ENCODE results near the gene ADISSP. TPM values are rescaled to one million over a fixed set of nuclear protein-coding genes. Genes with fewer than 3 reads are reported as not detected.
A peak's percentile ranks its signal among the peaks of the same experiment; 100 is the strongest.

The ADISSP gene
- total RNA-seq: 62.0 and 64.6 TPM in 2 replicates

DNA sequence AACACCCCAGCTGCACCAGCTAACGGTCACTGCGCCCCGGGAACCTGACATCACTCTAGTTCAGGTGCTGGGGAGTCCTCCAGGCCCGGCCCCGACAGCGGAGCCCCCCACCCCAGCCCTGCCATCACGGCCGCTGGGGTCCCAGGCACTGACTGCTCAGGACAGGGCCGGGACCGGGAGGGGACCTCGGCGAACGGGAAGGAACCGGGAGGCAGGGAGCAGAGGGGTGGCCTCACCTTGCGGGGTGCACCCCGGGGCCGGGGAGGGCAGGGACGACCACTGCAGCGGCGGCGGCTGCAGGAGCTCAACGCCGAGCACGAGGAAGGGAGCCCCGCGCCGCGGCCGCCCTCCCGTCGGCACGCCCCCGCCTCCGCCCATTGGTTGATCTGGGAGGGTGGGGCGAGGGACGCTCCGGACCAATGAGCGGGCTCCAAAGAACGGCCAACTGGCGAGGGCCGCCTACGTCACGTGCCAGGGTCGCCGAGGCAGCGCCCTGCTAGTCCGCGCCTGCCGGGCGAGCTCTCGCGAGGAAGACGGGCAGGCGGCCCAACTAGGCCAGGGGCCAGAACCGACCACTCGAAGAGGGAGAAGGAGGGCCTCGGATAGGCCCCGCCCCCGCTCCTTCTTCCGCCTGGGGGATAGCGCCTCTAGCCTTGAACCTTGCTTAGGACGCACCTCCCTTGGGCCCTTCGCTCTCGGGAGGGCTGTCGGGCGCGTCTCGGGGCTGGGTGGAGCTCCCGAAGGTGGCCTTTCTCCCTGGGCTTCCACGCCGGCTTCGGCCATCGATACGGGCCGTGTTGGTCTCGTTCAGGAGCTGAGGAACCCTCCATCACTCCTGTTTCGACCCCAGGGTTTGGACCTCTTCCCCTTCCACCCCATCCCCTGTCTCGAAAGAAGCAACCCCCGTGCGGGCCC is at the start of gene ADISSP:
Gene ADISSP (minus strand): TSS at position 327 of the 915 bp plus-strand sequence. CDS start 7,653 bp downstream, outside the sequence.
- peak within 1 kb of the TSS; percentile 90 for H3K4me3 ChIP-seq (ENCODE audit: low read depth, low read length)
- TF ChIP-seq, protein P1, sequence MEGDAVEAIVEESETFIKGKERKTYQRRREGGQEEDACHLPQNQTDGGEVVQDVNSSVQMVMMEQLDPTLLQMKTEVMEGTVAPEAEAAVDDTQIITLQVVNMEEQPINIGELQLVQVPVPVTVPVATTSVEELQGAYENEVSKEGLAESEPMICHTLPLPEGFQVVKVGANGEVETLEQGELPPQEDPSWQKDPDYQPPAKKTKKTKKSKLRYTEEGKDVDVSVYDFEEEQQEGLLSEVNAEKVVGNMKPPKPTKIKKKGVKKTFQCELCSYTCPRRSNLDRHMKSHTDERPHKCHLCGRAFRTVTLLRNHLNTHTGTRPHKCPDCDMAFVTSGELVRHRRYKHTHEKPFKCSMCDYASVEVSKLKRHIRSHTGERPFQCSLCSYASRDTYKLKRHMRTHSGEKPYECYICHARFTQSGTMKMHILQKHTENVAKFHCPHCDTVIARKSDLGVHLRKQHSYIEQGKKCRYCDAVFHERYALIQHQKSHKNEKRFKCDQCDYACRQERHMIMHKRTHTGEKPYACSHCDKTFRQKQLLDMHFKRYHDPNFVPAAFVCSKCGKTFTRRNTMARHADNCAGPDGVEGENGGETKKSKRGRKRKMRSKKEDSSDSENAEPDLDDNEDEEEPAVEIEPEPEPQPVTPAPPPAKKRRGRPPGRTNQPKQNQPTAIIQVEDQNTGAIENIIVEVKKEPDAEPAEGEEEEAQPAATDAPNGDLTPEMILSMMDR (conservative IDR thresholded peaks at IDR 0.05; ENCODE audit: low read depth, low read length): peak; percentile 11
- DNase-seq (ENCODE audit: low read depth): no peak

DNA sequence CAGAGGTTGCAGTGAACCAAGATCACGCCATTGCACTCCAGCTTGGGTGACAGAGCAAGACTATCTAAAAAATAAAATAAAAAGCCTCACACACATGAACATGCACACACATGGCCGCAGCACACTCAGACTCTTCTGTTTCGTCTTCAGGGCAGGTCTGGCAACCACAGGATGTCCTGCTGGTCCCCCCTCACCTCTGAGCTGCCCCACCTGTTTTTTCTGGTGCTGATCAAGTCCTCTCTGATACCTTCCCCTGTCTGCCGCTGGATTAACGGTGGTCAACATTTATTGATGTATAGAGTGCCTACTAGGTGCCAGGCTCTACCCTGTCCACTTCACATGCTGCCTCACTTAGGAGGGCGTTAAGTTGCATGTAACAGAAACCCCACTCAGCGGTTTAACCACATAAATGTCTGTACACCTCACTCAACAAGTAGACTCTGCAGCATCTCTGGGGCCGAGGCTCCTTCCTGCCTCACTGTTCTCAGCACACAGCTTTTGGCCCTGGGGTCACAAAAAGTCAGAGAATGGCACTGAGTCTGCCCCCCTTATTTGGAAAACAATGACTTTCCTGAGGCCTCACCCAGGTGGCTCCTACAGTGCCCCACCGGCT is 48.3 kb upstream of the ADISSP start:
- no peak overlapping the region for H3K4me3 ChIP-seq (ENCODE audit: low read depth, low read length)
- DNase-seq (ENCODE audit: low read depth): no peak
- TF ChIP-seq, protein P1 (conservative IDR thresholded peaks at IDR 0.05; ENCODE audit: low read depth, low read length): no peak

DNA sequence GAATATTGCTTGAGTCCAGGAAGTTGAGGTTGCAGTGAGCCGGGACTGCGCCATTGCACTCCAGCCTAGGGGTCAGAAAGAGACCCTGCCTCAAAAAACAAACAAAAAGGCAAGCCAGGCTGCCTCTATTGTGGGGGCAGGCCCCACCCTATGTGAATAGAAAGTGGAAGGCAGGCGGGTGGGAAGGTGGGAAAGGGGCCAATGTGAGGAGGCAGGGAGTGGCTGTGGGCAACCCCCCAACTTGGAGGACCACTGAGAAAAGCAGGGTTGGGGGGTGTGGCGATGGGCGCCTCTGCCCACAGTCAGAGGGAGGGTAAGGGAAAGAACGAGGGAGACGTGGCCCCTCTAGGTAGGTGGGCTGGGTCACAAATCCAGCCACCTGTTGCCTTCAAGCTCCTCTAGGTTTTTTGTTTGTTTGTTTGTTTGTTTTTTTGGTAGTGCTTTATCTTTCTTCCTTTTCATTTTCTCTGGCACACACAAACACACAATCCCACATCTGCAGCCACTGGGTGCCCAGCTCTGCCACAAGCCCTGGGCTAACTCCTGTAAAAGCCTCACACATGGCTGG is 47.5 kb upstream of the ADISSP start:
- TF ChIP-seq, protein P1 (conservative IDR thresholded peaks at IDR 0.05; ENCODE audit: low read depth, low read length): no peak
- DNase-seq (ENCODE audit: low read depth): no peak

DNA sequence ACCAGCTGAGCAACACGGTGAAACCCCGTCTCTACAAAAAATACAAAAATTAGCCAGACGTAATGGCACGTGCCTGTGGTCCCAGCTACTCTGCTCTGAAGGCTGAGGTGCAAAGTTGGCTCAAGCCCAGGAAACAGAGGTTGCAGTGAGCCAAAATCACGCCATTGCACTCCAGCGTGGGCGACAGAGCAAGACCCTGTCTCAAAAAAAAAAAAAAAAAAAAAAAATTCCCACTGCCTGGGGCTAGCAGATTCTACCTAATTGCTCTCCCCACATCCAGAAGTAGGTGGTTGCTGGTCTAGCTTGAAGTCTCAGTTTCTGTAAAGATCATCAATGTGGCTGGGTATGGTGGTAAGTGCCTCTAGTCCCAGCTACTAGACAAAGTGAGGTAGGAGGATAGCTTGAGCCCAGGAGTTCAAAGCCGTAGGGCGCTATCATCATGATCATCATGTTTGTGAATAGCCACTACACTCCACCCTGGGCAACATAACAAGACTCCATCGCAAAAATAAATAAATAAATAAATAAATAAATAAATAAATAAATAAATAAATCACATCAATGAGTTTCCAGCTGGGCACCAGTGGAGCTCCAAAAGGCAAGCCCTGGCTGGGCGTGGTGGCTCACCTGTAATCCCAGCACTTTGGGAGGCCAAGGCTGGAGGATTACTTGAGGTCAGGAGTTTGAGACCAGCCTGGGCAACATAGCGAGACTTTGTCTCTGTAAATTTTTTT is 46.5 kb upstream of the ADISSP start:
- no peak overlapping the region for H3K4me3 ChIP-seq (ENCODE audit: low read depth, low read length)
- DNase-seq (ENCODE audit: low read depth): no peak
- TF ChIP-seq, protein P1 (conservative IDR thresholded peaks at IDR 0.05; ENCODE audit: low read depth, low read length): no peak

More for the DNA sequence above, 47.5 kb upstream of the ADISSP start:
- H3K4me3 ChIP-seq (ENCODE audit: low read depth, low read length): no peak overlapping the region

DNA sequence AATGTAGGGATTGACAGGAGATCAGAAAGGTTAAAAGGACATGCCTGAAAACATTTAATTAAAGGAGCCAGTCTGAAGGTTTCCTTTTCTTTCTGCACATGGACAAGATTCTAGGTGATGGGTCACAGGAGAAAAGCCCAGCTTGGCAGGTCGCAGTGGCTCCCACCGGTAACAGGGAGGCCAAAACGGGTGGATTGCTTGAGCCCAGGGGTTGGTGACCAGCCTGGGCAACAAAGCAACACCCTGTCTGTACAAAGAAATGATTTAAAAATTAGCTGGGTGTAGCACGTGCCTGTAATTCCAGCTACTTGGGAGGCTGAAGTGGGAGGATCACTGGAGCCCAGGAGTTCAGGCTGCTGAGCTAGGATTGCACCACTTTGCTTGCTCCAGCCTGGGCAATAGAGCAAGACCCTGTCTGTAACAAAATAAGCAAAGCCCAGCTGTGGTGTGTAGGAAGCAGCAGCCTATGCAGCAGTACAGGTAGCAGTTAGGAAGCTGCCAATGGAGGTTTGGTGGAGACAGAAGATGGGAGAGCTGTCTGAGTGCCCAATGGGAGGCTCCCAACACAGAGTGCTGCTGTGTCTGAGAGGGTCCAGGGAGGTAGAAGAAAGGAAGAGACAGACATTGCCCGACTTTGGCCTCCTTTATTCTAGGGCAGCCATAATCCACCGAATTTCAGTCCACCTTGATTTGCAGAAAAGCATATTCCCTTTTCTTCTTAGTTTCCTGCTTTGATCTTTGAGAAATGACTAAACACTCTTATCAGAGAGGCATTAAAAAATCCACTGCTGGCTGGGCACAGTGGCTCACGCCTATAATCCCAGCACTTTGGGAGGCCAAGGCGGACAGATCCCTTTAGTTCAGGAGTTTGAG is 45.7 kb upstream of the ADISSP start:
- DNase-seq (ENCODE audit: low read depth): no peak
- TF ChIP-seq, protein P1 (conservative IDR thresholded peaks at IDR 0.05; ENCODE audit: low read depth, low read length): no peak
- H3K4me3 ChIP-seq (ENCODE audit: low read depth, low read length): no peak overlapping the region

DNA sequence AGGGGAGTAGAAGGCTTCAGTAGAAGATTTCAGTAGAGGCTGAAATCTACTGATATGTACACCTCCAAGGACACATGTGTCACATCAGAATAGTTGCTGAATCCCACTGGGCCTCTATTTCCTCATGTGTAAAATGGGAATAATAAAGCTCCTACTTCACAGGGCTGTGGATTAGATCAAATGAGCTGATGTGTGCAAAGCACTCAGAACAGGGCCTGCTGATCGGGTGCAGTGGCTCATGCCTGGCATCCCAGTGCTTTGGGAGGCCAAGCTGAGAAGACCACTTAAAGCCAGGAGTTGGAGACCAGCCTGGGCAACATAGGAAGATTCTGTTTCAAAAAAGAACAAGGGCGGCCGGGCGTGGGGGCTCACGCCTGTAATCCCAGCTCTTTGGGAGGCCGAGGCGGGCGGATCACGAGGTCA is 44.7 kb upstream of the ADISSP start:
- no peak for DNase-seq (ENCODE audit: low read depth)
- TF ChIP-seq, protein P1 (conservative IDR thresholded peaks at IDR 0.05; ENCODE audit: low read depth, low read length): no peak
- H3K4me3 ChIP-seq (ENCODE audit: low read depth, low read length): no peak overlapping the region

All from epithelial cell of proximal tubule (primary cell).